ENCODE data around the gene ZNF653.
A peak's percentile ranks its signal among the peaks of the same experiment; 100 is the strongest.

DNA sequence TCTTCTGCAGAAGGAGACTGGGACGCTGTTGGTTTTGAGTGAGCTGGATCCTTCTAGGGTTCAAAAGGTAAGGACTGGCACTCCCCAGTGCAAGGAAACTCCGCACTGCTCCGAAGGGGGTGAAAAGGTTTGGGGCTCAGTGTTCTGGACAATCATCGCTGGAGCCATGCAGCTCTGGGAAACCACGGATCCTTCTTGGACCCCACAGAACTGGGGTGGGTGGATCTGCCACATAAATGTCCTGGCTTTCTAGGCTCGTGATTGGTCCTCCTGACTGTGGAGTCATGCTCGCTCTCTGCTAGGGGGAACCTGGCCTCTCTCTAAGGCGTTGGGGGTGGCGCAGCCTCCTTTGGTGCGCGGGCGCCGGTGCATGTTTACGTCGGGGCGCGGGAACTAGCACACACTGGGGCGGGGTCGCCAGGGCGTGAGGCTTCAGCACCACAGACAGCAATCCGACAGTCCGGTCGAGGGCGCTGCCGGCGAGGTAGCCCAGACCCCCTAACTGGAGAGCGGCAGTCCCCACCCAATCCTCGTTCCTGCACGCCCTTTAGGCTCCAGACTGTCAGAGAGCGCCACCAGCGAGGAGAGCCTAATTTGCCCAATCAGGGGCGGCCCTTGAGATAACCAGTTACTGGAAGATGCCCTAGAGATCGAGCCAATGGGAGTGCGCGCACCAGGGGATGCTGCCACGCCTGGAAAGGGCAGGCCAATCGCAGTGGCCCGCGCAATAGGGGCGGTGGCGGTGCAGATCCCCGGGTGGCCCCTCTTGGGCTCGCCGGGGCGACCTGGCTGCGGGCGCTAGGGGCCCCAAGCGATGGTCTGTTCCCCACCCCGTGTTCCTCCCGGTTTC lies 23.9 kb downstream of the ZNF653 start:
- TF ChIP-seq FOXP2 (optimal IDR thresholded peaks at IDR 0.05; ENCODE audit: control extremely low read depth, extremely low read length, insufficient read depth) (no peak), POLR2AphosphoS5 (IDR thresholded peaks at IDR 0.05; ENCODE audit: borderline replicate concordance, low read depth, low read length) (peak; percentile 33; the same call in 1 of the 2 replicates)
